SH-SY5Y (cell line): ENCODE measurements around the gene BPIFB3.

Source experiments
- GATA2 ChIP-seq: IDR thresholded peaks from 2 replicates; pipeline ENCODE4 v1.6.1; 2011; ENCODE audit warnings: mild to moderate bottlenecking, low read depth, low read length
- GATA3 ChIP-seq: IDR thresholded peaks from 2 replicates; pipeline ENCODE4 v1.6.1; 2011; ENCODE audit warnings: low read depth, mild to moderate bottlenecking, low read length, moderate library complexity

DNA sequence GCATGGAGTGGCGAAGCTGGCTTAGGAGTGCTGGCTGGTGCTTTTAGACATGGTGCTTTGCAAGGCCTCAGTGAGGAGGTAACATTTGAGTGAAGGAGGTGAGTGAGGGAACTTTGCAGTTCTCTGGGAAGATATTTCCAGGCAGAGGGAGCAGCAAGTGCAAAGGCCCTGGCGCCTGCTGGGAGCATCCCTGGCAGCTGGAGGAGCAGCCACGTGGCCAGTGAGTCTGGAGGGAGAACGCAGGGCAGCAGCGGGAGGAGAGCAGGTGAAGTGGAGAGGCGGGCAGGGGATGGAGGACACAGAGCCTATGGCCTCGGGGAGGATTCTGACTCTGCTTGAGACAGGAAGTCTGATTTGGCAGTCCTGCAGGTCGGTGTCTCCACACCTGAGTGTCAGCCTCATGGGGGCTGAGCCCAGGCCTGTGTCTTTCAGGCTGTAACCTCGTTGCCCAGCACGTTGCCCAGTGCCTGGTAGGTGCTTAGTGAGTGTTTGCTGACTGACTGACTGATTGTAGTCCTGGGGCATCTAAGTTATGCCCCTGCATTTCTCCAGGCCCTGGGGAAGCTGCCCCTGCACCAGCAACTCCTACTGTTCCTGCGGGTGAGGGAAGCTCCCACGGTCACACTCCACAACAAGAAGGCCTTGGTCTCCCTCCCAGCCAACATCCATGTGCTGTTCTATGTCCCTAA lies 14.7 kb downstream of the BPIFB3 start:
- no peak for TF ChIP-seq GATA2
- TF ChIP-seq GATA3 = no peak
